ENCODE data around the gene ALDH3B1. TPM values are rescaled to one million over a fixed set of nuclear protein-coding genes. Genes with fewer than 3 reads are reported as not detected.

The ALDH3B1 gene
- total and polyA plus RNA-seq, 9 of the 15 experiments (the other 6 are each of a cell fraction or from before 2014, with no cell fraction given), result 0.01 to 0.35 (median 0.07) TPM; not detected in 2

DNA sequence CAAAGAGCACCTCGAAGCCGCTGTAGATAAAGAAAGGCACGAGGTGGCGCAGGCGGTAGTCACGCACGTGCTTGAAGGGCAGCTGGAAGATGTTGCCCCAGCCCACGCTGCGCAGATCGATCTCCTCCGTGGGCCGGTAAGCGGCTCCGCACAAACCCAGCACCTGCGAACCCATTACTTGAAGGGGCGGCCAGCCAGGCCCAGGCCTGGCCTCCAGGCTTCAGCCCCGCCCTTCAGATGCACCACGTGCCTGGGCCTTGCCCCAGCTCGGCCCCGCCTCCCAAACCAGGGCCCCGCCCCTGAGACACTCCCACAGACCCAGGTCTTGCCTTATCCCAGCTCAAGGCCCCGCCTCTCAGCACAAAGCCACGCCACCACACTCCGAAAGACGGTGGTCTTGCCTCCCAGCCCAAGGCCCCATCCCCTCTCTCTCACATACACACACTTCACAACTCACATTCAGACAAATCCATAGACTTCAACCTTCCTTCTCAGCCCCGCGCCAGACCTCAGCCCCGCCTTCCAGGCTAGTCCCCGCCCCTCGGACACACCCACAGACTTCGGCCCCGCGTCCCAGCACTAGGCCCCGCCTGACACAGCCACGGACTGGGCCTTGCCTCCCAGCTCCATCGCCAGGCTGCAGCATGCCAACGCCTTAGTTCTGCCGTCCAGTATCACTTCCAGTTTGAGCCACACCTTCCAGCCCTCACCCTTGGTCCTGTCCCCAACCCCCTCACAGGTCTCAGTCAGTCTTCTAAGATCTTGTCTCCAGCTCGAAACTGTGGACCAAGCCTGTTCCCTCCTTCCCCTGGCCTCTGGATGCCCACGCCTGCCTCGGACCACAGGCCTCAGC, 13.3 kb upstream of the ALDH3B1 start (continued):
- 0 out of 2 replicates have a peak, but pooled peaks have one; percentile 23 for TF ChIP-seq ETS1 (conservative IDR thresholded peaks at IDR 0.05; ENCODE audit: control insufficient read depth, low read depth, low read length)
- TF ChIP-seq, protein P1, sequence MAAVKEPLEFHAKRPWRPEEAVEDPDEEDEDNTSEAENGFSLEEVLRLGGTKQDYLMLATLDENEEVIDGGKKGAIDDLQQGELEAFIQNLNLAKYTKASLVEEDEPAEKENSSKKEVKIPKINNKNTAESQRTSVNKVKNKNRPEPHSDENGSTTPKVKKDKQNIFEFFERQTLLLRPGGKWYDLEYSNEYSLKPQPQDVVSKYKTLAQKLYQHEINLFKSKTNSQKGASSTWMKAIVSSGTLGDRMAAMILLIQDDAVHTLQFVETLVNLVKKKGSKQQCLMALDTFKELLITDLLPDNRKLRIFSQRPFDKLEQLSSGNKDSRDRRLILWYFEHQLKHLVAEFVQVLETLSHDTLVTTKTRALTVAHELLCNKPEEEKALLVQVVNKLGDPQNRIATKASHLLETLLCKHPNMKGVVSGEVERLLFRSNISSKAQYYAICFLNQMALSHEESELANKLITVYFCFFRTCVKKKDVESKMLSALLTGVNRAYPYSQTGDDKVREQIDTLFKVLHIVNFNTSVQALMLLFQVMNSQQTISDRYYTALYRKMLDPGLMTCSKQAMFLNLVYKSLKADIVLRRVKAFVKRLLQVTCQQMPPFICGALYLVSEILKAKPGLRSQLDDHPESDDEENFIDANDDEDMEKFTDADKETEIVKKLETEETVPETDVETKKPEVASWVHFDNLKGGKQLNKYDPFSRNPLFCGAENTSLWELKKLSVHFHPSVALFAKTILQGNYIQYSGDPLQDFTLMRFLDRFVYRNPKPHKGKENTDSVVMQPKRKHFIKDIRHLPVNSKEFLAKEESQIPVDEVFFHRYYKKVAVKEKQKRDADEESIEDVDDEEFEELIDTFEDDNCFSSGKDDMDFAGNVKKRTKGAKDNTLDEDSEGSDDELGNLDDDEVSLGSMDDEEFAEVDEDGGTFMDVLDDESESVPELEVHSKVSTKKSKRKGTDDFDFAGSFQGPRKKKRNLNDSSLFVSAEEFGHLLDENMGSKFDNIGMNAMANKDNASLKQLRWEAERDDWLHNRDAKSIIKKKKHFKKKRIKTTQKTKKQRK (IDR thresholded peaks at IDR 0.05; ENCODE audit: borderline replicate concordance, low read depth, low read length), result no peak
- peak; percentile 18; the same call in 1 of the 2 replicates for TF ChIP-seq NBN (IDR thresholded peaks at IDR 0.05; ENCODE audit: low read depth)
- TF ChIP-seq RFX5 (IDR thresholded peaks at IDR 0.05; ENCODE audit: low read depth, low read length), result no peak
- TF ChIP-seq OTX1 (CRISPR knock-in tag; IDR thresholded peaks at IDR 0.05), result peak; percentile 53; the same call in 1 of the 2 replicates
- TF ChIP-seq, protein P2, sequence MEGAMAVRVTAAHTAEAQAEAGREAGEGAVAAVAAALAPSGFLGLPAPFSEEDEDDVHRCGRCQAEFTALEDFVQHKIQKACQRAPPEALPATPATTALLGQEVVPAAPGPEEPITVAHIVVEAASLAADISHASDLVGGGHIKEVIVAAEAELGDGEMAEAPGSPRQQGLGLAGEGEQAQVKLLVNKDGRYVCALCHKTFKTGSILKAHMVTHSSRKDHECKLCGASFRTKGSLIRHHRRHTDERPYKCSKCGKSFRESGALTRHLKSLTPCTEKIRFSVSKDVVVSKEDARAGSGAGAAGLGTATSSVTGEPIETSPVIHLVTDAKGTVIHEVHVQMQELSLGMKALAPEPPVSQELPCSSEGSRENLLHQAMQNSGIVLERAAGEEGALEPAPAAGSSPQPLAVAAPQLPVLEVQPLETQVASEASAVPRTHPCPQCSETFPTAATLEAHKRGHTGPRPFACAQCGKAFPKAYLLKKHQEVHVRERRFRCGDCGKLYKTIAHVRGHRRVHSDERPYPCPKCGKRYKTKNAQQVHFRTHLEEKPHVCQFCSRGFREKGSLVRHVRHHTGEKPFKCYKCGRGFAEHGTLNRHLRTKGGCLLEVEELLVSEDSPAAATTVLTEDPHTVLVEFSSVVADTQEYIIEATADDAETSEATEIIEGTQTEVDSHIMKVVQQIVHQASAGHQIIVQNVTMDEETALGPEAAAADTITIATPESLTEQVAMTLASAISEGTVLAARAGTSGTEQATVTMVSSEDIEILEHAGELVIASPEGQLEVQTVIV (CRISPR knock-in tag; IDR thresholded peaks at IDR 0.05; ENCODE audit: borderline replicate concordance), result no peak
- no peak for TF ChIP-seq JUN (IDR thresholded peaks at IDR 0.05; ENCODE audit: borderline replicate concordance, low read depth, low read length)
- 0 out of 2 replicates have a peak, but pooled peaks have one; percentile 57 for TF ChIP-seq JUN (CRISPR knock-in tag; IDR thresholded peaks at IDR 0.05; ENCODE audit: borderline replicate concordance)
- TF ChIP-seq ZNF143 (CRISPR knock-in tag; IDR thresholded peaks at IDR 0.05), result no peak
- TF ChIP-seq HDGF (IDR thresholded peaks at IDR 0.05), result peak; percentile 91; the same call in 1 of the 2 replicates
- TF ChIP-seq SMARCE1 (IDR thresholded peaks at IDR 0.05), result 0 out of 2 replicates have a peak, but pooled peaks have one; percentile 45
- TF ChIP-seq POLR2G (IDR thresholded peaks at IDR 0.05; ENCODE audit: low read depth, low read length), result peak; percentile 47; the same call in 1 of the 2 replicates
- TF ChIP-seq TAF9B (IDR thresholded peaks at IDR 0.05; ENCODE audit: partially characterized antibody), result no peak
- TF ChIP-seq, protein P3, sequence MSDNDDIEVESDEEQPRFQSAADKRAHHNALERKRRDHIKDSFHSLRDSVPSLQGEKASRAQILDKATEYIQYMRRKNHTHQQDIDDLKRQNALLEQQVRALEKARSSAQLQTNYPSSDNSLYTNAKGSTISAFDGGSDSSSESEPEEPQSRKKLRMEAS (CRISPR knock-in tag; IDR thresholded peaks at IDR 0.05), result peak; percentile 95
- TF ChIP-seq RAD51 (IDR thresholded peaks at IDR 0.05; ENCODE audit: borderline replicate concordance, low read depth), result peak; percentile 94
- TF ChIP-seq POLR3A (IDR thresholded peaks at IDR 0.05; ENCODE audit: borderline replicate concordance, extremely low read depth, insufficient read depth, insufficient read length), result no peak
- TF ChIP-seq, protein P4, sequence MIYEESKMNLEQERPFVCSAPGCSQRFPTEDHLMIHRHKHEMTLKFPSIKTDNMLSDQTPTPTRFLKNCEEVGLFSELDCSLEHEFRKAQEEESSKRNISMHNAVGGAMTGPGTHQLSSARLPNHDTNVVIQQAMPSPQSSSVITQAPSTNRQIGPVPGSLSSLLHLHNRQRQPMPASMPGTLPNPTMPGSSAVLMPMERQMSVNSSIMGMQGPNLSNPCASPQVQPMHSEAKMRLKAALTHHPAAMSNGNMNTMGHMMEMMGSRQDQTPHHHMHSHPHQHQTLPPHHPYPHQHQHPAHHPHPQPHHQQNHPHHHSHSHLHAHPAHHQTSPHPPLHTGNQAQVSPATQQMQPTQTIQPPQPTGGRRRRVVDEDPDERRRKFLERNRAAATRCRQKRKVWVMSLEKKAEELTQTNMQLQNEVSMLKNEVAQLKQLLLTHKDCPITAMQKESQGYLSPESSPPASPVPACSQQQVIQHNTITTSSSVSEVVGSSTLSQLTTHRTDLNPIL (CRISPR knock-in tag; IDR thresholded peaks at IDR 0.05), result no peak
- TF ChIP-seq FOXP1 (CRISPR knock-in tag; IDR thresholded peaks at IDR 0.05), result peak; percentile 68; the same call in 1 of the 2 replicates

Data from K562 (cell line).